Fibroblast of lung (primary cell): ENCODE results near the gene ARHGEF7. TPM values are rescaled to one million over a fixed set of nuclear protein-coding genes. Genes with fewer than 3 reads are reported as not detected.

Experiments
- DNase-seq, 2 donors: peaks; one replicate each; pipeline versions ENCODE4 v3.0.0 to v3.0.0-alpha.2; 2010; ENCODE audit warnings: low read depth in 2 of 2
- H2AFZ ChIP-seq: 2 replicates; pipeline ENCODE4 v1.5.1; 2012; ENCODE audit warnings: low read length, control low read depth, inconsistent platforms
- H3K27ac ChIP-seq: 2 replicates; pipeline ENCODE4 v1.5.1; 2011; ENCODE audit warnings: low read length, control low read depth; ENCODE audit not compliant: insufficient read depth
- H3K27me3 ChIP-seq: 2 replicates; pipeline ENCODE4 v1.5.1; 2011; ENCODE audit warnings: mild to moderate bottlenecking, low read length; ENCODE audit not compliant: control insufficient read depth, insufficient read depth
- H3K36me3 ChIP-seq: 2 replicates; pipeline ENCODE4 v1.5.1; 2011; ENCODE audit warnings: low read length; ENCODE audit not compliant: control insufficient read depth, insufficient read depth
- H3K4me1 ChIP-seq: 2 replicates; pipeline ENCODE4 v1.5.1; 2011; ENCODE audit warnings: low read length; ENCODE audit not compliant: control insufficient read depth, insufficient read depth; ENCODE audit errors: extremely low read depth
- H3K4me2 ChIP-seq: 2 replicates; pipeline ENCODE4 v1.5.1; 2011; ENCODE audit warnings: low read length, control low read depth; ENCODE audit not compliant: insufficient read depth; ENCODE audit errors: extremely low read depth
- H3K4me3 ChIP-seq, 4 experiments: fragments of 200-600 bp in 1 of 4; sonication (generic) in 1 of 4; replicated peaks in 1 of 4; 2 replicates each; pipeline ENCODE4 v1.5.1; 2011 to 2016; ENCODE audit warnings: low read length in 4 of 4, low read depth in 3 of 4, mild to moderate bottlenecking in 3 of 4, control low read depth in 2 of 4, inconsistent platforms in 1 of 4, mixed read lengths in 1 of 4; ENCODE audit not compliant: insufficient read depth in 1 of 4; ENCODE audit errors: control extremely low read depth in 1 of 4
- H3K79me2 ChIP-seq: 2 replicates; pipeline ENCODE4 v1.5.1; 2012; ENCODE audit warnings: mild to moderate bottlenecking, low read length, inconsistent platforms; ENCODE audit not compliant: control insufficient read depth, insufficient read depth
- H3K9ac ChIP-seq: 2 replicates; pipeline ENCODE4 v1.5.1; 2011; ENCODE audit warnings: mild to moderate bottlenecking, low read length, control low read depth; ENCODE audit not compliant: insufficient read depth
- H3K9me3 ChIP-seq: 2 replicates; pipeline ENCODE4 v1.5.1; 2012; ENCODE audit warnings: low read depth, low read length; ENCODE audit not compliant: control insufficient read depth, insufficient read depth
- H4K20me1 ChIP-seq: 2 replicates; pipeline ENCODE4 v1.5.1; 2011; ENCODE audit warnings: low read length; ENCODE audit not compliant: control insufficient read depth, insufficient read depth; ENCODE audit errors: extremely low read depth
- CTCF ChIP-seq, 2 donors: IDR thresholded peaks in 1 of 2; conservative IDR thresholded peaks in 1 of 2; 1 replicate in 1 of 2; 2 replicates in 1 of 2; pipeline ENCODE4 v1.5.1; 2011 to 2012; ENCODE audit warnings: low read length in 2 of 2, control low read depth in 1 of 2, inconsistent platforms in 1 of 2, low read depth in 1 of 2, mild to moderate bottlenecking in 1 of 2
- EZH2 ChIP-seq: IDR thresholded peaks from 2 replicates; pipeline ENCODE4 v1.5.1; 2012; ENCODE audit warnings: low read length, control low read depth, mild to moderate bottlenecking; ENCODE audit errors: missing control alignments
- polyA plus RNA-seq, 2 donors: library from polyadenylated mRNA; depleted of rRNA in 1 of 2; stranded (reverse) in 1 of 2; unstranded in 1 of 2; fragments of >200 nt; gene quantifications; 2 replicates each; pipeline ENCODE4 v1.2.1, GENCODE V29; 2011 to 2012; ENCODE audit warnings: missing spikeins in 1 of 2
- total RNA-seq: library from RNA; depleted of rRNA; stranded (reverse); fragments of >200 nt; gene quantifications from 2 replicates; pipeline ENCODE4 v1.2.1, GENCODE V29; 2014

ARHGEF7 gene
- total and polyA plus RNA-seq, 2 donors (not counting 1 experiment from before 2014, with no cell fraction given): 29.1 to 42.8 TPM

DNA sequence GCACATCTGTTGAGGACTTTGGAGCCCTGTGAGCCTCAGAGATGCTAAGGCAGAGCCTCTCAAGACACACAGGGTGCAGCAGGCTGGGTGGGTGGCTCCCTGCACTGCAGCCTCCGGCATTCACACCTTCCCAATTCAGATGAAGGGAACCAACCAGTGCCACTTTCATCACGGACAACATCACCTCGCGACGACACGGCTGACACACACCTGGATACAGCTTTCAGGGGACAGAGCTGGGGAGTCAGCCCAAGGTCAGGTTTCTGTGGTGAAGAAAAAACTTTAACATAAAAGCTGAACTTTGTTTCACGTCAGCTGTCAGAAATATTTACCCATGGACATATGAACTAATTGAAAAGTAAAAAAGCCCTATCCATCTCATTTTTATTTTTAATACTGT is 24.9 kb upstream of the ARHGEF7 start:
- no peaks in the 10 kb centered on the region for H3K36me3 ChIP-seq
- H2AFZ ChIP-seq: no peak overlapping the region
- H3K27ac ChIP-seq: no peak overlapping the region
- TF ChIP-seq EZH2: no peak
- no peak for TF ChIP-seq CTCF (conservative IDR thresholded peaks at IDR 0.05 in 1 of 2, IDR thresholded peaks at IDR 0.05 in 1 of 2; ENCODE audit: low read depth in 1 of 2, low read length in 2 of 2)
- no peak overlapping the region for H3K4me3 ChIP-seq
- no peak overlapping the region for H3K9ac ChIP-seq
- no peaks in the 10 kb centered on the region for H3K79me2 ChIP-seq
- no peaks in the 10 kb centered on the region for H4K20me1 ChIP-seq
- no peaks in the 10 kb centered on the region for H3K4me1 ChIP-seq
- DNase-seq: no peak
- peaks cover 9% of the 10 kb centered on the region for H3K27me3 ChIP-seq
- H3K9me3 ChIP-seq: no peaks in the 10 kb centered on the region
- H3K4me2 ChIP-seq: no peak overlapping the region

GRCh38 chr13:111092685-111093084 is 22.4 kb upstream of the ARHGEF7 start:
- no peak for DNase-seq
- H4K20me1 ChIP-seq: no peaks in the 10 kb centered on the region
- H3K27ac ChIP-seq: no peak overlapping the region
- H3K36me3 ChIP-seq: no peaks in the 10 kb centered on the region
- no peaks in the 10 kb centered on the region for H3K4me1 ChIP-seq
- H2AFZ ChIP-seq: no peak overlapping the region
- no peak overlapping the region for H3K9ac ChIP-seq
- no peaks in the 10 kb centered on the region for H3K9me3 ChIP-seq
- H3K79me2 ChIP-seq: no peaks in the 10 kb centered on the region
- H3K27me3 ChIP-seq: peaks cover 9% of the 10 kb centered on the region
- TF ChIP-seq CTCF (conservative IDR thresholded peaks at IDR 0.05 in 1 of 2, IDR thresholded peaks at IDR 0.05 in 1 of 2; ENCODE audit: low read depth in 1 of 2, low read length in 2 of 2): no peak
- no peak for TF ChIP-seq EZH2
- no peak overlapping the region for H3K4me2 ChIP-seq
- no peak overlapping the region for H3K4me3 ChIP-seq

GRCh38 chr13:111093136-111093535 is 22.0 kb upstream of the ARHGEF7 start:
- no peak overlapping the region for H3K9ac ChIP-seq
- no peaks in the 10 kb centered on the region for H3K9me3 ChIP-seq
- DNase-seq: no peak
- H3K27ac ChIP-seq: no peak overlapping the region
- TF ChIP-seq CTCF (conservative IDR thresholded peaks at IDR 0.05 in 1 of 2, IDR thresholded peaks at IDR 0.05 in 1 of 2; ENCODE audit: low read depth in 1 of 2, low read length in 2 of 2) (no peak), EZH2 (no peak)
- no peaks in the 10 kb centered on the region for H3K4me1 ChIP-seq
- H3K79me2 ChIP-seq: no peaks in the 10 kb centered on the region
- no peak overlapping the region for H3K4me2 ChIP-seq
- no peaks in the 10 kb centered on the region for H3K36me3 ChIP-seq
- H4K20me1 ChIP-seq: no peaks in the 10 kb centered on the region
- H3K27me3 ChIP-seq: peaks cover 9% of the 10 kb centered on the region
- H3K4me3 ChIP-seq: no peak overlapping the region
- H2AFZ ChIP-seq: no peak overlapping the region
